GM10847 (cell line): ENCODE data around the gene GALE.

Experiments used
- POLR2A ChIP-seq: IDR thresholded peaks from 2 replicates; pipeline ENCODE4 v1.6.1; 2011; ENCODE audit not compliant: insufficient read length; ENCODE audit errors: extremely low read depth

Gene GALE

DNA sequence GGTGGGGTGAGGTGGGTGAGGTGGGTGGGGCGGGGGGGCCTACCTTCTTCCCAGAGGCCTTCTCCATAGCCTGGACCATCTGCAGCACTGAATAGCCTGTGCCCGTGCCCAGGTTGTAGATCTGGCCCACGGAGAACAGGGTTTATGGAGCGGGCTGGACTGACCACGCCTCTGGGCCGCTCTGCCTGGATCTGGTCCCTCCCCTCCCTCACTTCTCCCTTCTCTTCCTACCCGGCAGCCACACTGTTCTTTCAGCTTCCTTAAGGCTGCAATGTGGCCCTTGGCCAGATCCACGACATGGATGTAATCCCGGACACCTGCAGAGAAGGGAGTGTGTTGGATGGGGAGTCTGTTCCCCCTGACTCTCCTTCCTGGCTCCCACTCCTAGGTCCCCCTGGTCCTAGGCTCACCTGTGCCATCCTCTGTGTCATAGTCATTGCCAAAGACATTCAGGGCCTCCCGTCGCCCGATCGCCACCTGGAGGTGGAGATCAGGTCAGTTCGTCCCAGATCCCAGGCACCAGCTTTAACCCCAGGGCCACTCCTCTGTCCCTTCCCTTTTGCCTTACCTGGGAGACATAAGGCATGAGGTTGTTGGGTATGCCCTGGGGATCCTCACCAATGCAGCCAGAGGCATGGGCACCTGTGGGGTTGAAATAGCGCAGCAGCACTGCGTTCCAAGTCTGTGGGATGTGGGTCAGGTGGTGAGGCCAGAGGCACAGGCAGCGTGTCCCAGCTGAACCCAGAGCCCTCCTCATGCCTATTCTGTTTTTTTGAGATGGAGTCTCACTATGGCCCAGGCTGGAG, 3.9 kb downstream of the GALE start:
- TF ChIP-seq POLR2A, result no peak

GRCh38 chr1:23795676-23796465, 4.7 kb downstream of the GALE start:
- TF ChIP-seq POLR2A, result no peak

DNA sequence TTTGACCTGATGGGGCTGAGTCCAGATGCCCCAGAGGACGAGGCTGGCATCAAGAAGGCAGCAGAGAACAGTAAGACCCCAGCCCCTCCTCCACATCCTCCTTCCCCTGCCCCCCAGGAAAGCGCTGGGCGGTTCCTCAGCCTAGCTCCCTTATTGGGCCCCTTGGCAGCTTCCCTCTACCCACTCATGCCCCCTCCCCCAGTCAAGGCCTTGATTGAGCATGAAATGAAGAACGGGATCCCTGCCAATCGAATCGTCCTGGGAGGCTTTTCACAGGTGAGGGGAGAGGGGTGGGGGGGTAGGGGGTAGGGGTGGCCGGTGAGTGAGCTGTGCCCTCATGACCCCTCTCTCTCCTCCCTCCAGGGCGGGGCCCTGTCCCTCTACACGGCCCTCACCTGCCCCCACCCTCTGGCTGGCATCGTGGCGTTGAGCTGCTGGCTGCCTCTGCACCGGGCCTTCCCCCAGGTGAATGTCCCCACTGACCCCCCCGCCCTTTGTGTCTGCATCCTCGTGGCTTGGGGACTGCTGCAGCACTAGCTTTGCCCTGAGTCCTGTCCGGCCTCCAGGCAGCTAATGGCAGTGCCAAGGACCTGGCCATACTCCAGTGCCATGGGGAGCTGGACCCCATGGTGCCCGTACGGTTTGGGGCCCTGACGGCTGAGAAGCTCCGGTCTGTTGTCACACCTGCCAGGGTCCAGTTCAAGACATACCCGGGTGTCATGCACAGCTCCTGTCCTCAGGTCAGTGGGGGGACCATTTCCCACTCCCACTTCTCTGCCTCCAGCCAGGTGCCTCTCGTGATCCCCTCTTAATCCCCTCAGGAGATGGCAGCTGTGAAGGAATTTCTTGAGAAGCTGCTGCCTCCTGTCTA, 6.5 kb downstream of the GALE start:
- no peak for TF ChIP-seq POLR2A

- no peak for TF ChIP-seq POLR2A
Measured at GRCh38 chr1:23793018-23793781, 7.4 kb downstream of the GALE start.

GRCh38 chr1:23792151-23792945, 8.2 kb downstream of the GALE start:
- TF ChIP-seq POLR2A, result no peak

- TF ChIP-seq POLR2A, result no peak
Measured at GRCh38 chr1:23791516-23792047, 9.0 kb downstream of the GALE start.

GRCh38 chr1:23790696-23791515, 9.6 kb downstream of the GALE start, which contains the start of gene LYPLA2:
Gene LYPLA2 (plus strand): TSS chr1:23791145. CDS start chr1:23792683, 1,538 bp downstream.
- TF ChIP-seq POLR2A, result peak; percentile 54

DNA sequence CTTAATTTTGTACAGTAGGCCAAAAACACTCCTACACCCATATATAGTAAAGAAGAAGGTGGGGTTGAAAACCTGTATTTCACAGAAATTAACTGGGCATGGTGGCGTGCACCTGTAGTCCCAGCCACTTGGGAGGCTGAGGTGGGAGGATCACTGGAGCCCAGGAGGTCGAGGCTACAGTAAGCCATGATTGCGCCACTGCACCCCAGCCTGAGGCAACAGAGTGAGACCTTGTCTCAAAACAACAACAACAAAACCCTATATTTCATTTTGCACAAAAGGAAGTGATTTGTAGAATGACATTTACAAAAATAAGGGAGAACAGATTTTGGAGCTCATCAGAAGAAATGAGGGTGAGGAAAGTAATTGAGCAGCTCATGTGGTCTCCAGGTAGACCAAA, 11.9 kb downstream of the GALE start:
- TF ChIP-seq POLR2A, result no peak

GRCh38 chr1:23787701-23788100, 12.9 kb downstream of the GALE start:
- TF ChIP-seq POLR2A, result no peak

DNA sequence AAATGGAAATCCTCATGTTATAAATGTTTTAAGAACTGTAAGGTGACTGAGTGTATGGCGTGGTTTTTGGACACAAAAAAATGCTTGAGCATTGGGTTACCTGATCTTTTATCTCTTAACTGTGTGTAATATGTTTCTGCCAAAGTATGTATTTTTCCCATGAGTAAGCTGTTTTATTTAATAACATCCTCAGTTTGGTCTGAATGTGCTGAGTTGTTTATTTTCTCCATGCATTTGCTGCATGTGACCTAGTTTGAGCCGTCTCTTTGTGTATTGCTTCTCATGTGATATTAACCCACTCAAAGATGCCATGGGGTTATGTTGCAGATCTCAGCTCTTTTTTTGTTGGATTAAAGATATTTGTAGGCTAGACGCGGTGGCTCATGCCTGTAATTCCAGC, 15.7 kb downstream of the GALE start:
- TF ChIP-seq POLR2A, result no peak

- no peak for TF ChIP-seq POLR2A
Measured at GRCh38 chr1:23779826-23780371, 20.7 kb downstream of the GALE start.
